ENCODE data around the gene LDLRAD4.

LDLRAD4 gene

DNA sequence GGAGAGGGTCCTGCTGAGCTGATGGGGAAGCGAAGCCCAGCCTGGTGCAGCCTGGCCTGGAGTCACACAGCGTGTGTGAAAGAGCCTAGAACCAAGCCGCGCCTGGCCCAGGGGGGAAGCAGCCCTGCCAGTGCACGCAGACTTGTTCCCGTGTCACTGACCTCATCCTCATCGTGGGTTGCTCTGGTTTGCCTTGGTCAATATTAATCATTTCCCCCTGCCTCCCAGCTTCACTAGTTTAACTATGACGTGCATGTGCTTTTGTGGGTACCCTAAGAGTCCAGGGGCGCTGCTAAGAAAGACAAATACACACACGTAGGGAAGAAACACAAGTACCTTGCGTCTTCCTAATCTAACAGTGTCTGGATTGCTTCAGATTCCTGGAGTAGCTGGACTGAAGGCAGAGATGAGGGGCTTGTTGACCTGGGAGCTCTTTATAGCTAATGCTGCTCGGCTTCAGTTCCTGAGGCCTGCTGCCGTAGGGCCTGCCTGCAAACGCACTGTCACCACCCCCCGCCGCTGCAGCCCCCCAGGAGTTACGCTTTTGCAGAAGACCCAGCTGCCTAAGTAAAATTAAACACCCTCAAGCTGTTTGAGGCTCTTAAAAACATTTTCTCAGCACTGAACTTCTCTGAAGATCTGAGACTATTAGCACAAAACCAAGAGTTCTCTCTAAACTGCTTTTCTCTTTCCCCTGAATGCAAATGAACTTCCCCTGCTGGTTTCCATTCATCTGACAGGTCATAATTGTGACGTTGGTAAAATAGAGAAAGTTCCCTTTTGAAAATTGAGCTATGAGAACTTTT lies 348.6 kb downstream of the LDLRAD4 start:
- DNase-seq, result no peak

DNA sequence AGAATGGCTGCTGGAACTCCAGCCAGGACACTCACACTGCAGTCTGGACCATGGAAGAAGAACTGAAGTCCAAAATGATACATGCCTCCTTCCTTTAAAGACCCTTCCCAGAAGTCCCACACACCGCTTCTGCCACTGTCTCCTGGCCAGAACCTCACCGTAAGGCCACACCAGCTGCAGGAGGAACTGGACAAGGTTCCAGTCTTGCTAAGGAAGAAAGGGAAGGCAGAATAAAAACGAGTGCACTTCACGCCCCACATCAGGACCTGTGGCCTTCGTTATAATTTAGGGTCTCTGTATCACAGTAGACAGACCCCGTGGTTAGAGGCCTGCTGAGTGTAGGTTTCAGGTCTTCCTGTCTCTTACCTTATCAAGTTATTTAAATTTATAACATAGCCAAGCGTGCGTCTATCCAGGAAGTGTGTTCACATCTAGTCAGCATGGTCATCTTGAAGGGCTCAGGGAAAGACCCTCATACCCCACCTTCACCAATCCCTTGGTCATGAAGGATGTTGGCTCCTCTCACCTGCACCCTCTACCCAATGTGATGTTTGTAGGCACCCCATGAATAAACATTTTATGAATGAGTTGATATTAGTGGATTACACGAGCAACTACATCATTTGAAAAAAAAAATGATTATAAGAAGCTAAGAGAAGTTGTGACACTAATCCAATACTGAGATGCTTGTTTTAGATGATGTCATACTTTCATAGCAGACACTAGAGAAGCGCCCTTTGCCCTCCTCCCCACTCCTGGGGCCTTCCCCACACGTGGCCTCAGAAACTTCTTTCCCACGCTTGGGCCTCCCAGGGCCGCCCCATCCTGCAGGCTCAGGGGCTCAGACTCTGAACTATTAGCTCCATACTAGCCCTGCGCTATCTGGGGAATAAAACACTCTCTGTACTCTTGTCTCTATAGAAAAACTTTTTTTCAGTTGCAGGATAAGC lies 350.2 kb downstream of the LDLRAD4 start:
- no peak for DNase-seq

DNA sequence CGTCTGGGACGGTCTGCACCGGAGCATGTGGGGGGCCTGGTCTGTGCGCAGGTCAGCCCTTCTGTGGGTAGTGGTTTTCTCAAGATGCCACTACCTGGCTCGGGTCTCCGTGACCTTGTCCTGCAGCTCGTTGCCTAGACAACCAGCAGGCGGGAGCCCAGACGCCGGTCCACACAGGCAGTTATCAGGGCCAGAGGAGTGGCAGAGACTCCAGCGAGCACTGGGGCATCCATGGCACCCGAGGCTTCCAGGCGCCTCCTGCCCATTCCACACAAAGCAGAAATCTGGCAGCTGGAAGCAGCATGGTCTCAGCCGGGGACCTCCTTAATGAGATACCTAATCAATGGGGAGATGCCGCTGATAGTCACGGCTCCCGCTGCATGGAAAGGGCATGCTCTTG lies 351.7 kb downstream of the LDLRAD4 start:
- DNase-seq, result no peak

DNA sequence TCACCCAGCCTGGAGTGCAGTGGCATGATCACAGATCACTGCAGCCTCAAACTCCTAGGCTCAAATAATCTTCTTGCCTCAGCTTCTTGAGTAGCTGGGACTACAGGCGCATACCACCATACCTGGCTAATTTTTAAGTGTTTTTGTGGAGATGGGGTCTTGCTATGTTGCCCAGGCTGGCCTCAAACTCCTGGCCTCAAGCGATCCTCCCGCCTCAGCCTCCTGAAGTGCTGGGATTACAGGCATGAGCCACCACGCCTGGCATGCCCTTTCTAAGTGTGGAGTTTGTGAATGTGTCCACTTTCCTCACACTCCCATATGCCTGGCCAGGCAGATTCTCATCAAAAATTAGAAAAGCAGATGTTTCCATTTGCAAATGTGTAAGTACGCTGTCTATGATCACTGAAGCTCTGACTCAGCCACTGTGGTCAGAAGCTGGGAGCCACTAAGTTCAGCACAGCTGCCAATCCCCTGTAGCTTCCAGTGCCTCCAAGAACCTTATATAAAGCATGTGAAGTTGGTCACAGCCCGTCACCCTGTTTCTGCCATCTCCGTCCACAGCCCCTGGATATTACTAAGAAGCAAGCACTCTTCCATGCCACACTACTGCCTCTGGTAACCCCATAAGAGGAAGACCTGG lies 352.4 kb downstream of the LDLRAD4 start:
- no peak for DNase-seq

DNA sequence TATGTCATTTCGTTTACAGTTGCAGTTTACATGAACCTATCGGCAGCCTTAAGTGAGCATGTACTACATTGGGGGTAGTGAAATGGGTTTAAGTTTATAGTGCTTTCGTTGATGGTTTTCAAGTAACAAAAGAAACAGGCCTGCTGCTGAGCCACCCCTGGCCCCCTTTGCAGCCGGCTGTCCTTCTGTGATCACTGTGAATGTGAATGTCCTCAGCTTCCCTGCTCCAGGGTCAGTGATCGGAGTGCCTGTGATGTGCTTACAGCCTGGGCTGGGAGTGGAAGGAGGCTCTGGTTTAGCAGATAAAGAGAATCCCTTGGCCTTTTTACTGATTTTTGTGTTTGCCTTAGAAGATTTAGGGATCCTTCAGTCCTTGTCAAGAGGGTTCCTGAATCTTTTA lies 353.6 kb downstream of the LDLRAD4 start:
- no peak for DNase-seq

DNA sequence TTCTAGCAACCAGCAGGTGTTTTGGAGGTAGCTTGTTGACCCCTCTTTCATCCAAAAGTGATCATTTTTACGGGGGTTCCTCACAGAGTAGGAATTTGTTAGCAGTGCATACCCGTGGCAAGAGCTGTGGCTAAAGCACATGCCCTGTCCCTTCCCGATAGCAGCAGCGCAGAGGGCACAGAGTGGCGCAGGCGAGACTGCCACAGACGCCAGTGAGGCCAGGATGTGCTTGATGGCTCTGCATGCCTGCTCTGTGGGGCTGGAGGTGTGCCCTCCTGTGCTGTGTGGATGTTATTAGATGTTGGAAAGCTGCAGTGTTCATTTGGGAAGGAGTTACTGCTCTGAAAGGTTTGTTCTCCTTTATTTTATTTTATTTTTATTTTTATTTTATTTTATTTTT lies 354.2 kb downstream of the LDLRAD4 start:
- DNase-seq, result no peak

DNA sequence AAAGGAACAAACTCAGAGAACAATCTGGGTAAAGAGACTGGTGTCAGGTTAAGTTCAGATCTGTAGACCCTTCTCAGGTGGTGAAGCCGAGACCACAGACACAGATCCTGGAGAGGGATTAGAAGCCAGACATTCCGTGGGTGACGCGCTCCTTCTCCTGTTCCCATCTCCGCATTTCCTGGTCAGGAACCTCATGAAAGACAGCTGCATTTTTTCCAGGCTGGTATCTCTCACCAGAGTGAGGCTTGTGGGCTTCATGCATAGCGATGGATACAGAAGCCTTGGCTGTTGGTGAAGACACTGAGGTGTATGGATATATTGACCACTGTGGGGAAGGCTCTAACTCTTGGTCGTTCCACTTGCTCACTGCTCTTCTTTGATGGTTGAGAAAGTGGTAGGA lies 355.2 kb downstream of the LDLRAD4 start:
- no peak for DNase-seq

DNA sequence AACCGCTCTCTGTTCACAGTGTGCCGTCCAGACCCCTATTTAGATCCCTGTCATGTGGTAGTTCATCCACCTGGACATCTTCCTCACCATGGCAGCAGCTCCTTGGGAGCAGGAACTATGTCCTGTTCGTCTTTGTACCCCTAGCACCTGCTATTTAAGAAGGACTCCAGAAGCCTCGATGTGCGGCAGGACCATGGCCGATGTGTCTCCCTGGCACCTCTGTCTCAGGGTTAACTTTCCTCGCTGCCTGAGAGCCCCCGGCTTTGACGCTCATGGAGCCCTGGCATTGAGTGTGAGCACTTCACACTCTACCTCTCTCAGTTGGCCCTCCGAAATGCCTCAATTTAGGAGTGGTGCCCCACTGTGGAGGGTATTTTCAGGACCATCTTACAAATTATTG lies 355.8 kb downstream of the LDLRAD4 start:
- DNase-seq, result no peak

DNA sequence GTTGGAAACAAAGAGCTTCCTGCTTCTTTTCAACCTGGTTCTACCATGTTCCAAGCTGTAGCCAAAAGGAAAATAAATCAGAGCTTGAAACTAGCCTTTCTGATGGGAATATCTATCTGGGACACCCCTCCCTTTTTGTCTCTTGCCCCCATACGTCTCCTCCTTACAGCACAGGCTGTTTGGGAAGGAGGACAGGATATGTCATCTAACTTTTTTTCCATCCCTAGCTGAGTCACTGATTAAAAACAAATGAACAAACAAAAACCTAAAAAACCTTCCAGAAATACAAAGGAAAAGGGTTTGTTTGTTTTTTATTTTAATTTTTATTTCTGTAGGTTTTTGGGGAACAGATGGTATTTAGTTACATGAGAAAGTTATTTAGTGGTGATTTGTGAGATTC lies 356.2 kb downstream of the LDLRAD4 start:
- no peak for DNase-seq

DNA sequence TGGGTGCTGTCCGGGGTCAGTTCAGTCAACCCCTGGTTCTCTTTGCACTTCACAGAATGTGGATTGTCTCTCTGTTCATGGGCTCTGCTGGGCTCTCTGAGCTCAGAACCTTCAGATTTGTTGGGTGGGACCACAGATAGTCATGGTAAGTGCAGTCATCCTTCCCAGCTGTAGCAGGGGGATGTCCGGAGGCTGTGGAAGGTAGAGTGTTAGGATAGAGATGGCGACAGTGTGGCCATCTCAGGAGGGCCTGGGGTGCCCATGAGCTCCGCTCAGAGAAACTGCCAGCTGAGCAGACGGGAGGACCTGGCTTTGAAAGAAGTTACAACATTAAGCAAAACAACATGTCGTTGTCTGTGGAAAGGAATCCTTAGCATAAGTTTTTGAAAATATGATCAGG lies 358.0 kb downstream of the LDLRAD4 start:
- DNase-seq, result no peak

DNA sequence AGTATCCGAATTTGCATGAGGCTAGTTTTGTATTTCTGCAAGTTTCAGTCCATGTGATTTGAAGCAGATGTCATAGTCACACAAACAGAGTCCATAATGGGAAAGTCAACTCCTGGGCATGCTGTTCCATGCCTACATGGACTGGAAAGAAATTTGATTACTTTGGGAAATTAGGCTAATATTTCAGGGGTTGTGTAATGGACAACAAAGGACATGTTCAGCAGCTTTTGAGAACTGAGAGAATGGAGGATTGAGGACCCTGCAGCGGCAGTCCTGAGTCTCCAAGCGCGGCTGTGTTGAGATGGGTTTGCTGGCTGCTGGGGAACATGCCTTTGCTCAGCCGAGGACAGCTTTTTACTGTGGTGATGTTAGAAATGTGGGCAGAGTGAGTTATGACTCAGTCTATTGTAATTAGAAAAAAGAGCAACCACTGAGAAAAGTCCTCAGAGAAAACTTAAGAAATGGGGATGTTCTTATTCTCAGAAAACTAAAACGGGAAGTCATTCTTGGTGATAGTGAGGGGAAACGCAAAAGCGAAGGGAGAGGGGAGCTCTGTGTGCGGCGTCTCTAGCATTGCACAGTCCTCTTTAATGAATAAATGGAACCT lies 358.6 kb downstream of the LDLRAD4 start:
- DNase-seq, result no peak

DNA sequence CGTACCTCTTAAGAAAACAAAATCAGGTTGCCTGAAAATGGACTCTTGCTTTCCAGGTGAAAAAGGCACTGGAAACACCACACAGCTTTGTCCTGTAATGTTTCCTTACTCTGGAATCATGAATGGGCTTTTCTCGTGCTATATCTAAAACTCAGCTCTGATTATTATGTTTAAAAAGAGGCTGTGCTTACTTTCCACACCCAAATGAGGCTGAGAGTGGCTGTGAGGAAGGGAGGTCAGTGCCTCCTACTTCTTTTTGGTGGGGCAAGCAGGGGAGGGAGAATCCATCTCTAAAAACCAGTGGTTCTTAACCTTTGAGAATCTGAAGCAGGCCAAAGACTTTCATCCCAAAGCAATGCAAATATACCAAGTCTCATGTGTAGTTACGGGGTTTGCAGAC lies 359.2 kb downstream of the LDLRAD4 start:
- no peak for DNase-seq

DNA sequence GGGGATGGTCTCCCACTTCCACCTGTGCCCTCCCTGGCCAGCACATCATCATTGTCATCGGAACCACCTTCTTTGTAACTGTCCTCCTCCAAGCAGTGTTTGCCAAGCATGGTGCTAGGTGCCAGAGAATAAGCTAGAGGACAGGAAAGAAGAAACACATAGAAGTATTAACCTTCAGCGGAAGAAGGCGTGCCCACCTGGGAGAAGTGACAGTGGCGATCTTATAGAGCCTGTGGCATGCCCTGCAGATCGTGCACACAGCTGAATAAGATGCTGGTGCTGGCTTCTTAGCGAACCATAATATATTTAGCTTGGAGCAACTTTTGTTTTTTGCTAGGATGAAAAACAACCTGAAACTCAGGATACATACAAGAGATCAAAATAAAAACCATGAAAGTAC lies 359.8 kb downstream of the LDLRAD4 start:
- no peak for DNase-seq

DNA sequence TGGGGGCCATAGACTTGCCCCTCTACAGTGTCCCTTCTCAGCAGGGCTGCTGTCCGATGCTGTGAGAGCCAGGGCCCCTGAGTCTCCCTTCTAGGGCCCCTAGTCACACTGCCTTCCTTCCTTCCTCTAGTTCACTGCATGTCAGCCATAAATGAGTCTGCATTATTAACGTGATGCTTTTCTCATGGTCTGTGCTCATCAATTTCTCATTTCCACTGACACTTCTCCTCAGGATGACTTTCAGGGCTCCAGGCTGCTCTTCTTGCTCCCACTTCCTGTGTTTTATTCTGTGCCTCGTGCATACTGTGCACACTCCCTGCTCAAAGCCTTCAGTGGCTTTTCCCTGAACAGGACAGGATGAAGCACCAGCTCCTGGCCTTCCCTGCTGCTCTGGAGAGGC lies 361.3 kb downstream of the LDLRAD4 start:
- no peak for DNase-seq

DNA sequence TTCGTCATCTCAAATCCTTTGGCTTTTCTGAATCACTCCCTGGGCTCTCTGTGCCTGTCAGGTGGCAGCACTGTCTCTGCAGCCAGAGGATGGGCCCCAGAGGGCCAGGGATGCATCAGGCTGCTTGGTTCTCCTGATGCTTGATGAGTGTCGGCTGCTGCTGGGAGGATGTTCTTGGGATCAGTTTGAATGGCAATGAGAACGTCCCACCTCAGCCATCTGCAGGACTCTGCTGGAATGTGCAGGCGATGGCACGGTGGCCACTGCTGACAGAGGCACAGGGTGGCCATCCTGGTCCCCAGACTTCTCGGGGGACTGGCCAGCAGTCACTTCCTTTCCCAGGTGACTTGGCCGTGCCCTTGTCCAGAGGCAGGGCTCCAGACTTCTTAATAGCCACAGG lies 361.8 kb downstream of the LDLRAD4 start:
- no peak for DNase-seq

DNA sequence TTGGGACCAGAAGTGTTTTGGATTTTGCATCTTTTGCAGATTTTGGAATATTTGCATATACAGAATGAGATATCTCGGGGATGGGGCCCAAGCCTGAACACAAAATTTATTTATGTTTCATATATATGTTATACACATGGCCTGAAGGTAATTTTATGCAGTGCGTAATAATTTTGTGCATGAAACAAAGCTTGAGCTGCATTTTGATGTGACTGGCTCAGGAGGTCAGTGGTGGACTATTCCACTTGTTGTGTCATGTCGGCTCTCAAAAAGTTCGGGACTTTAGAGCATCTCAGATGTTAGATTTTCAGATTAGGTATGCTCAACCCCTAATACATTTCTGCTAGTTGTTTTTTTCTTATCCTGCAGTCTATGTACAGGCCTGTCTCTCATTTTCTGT lies 362.4 kb downstream of the LDLRAD4 start:
- DNase-seq, result no peak

DNA sequence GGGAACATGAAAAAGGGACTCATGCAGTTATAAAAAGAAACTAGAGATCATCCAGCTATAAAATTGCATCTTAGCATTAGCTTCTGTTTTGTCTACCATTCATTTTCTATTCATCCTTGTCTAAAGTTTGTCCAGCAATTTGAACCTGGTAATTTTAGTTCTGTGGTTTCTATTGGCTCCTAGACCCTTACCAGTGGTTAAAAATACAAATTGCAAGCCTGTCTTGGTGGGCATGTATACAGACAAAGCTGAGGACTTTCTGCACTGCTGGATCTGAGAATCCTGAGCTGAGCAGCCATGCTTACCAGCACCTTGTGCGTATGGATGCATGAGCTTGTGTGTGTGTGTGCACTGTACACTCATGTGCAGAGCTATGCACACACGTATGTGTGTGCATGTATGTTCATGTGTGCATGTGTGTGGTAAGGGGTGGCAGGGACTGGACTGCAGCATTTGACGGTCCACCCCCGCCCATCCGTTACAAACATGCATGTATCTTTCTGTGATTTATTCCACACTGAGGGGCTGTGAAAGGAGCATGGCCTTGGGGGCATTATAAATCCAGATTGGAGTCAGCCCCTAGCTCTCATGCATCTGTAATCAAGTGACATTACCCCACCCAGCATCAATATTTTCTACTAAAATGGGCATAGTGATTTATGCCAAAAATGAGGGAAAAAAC lies 363.1 kb downstream of the LDLRAD4 start:
- no peak for DNase-seq

DNA sequence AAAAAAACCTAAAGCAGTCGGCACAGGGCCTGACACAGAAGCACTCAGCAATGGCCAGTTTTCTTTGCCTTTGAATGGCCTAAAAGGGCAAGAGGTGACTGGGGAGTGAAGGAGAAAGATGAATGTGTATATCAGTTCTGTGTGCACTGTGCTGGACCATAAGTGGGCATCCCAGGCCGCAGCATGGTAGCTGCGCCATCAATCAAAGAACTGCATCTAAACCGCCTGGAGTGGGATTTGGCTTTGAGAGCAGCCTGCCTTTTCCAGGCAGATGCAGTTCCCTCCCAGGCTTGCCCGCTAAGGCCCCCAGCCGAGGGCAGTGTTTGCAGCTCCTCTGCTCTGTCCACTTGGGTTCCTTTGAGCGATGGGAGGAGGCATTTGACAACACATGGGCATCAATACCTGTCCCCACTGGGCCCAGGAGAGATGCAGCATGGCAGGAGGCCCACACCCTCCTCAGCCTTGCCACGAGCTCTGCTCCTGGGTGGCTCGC lies 363.7 kb downstream of the LDLRAD4 start:
- no peak for DNase-seq

DNA sequence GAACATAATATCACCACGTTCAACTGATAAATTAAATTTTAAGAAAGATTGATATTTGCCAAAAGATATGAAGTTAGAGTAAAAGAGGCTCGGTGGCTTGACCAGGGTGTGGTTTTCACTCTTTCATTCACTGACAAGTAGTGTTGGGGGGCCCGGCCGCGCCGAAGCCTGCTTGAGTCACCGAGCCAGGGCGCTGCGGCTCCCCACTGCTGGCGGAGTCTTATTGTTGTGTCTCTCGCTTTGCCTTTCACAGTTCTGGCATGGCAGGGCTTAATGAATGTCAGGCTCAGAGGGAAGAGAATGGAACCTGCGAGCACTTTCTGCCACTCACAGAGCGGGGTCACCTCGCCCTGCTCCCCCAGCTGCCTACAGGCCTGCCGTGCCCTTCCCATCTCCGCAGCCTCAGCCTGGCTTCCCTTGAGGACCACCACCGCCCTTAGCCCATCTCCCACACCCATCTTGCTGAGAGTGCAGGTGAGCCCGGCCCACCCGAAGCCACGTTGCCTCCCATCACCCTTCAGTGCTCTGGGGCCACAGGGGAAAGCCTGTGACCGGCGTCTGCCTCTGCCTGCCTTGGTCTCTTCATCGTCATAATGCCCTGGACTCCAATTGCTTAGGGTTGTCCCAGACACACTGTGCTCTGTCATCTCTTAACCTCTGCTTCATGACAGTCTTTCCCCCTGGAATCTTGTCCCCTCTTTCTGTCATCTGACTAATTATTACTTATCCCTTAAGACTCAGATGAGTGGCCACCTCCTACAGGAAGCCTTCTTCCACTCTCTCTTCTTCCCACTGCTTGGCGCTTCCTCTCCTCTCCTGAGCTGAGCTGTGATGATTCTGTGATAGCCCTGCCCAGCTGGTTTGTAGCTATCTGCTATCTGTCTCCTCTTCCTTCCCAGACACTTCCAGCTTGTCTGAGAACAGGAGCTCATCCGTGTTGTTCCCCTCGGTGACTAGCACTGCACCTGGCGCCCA lies 365.3 kb downstream of the LDLRAD4 start:
- no peak for DNase-seq

DNA sequence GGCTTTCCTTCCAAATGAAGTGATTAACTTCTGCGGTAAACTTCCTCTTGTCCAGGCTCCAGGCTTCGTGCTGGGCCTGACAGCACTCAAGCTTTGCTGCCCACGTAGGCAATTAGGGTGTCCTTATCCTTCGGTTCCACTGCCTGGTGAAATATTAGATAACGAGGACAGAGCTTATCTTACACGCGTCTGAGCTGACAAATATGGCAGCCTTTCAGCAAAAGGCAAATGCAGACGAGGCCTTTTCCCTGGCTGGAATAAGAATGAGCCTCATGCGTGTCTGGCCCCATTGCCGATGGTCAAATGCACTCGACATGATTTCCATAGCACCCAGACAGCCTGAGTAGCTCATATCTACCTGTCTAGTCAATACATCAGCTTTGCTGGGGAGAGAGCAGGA lies 366.3 kb downstream of the LDLRAD4 start:
- no peak for DNase-seq
